Right lobe of liver (tissue), 4 donors: ENCODE measurements around the gene AR.

Experiments used
- POLR2A ChIP-seq: fragments of 450-650 bp; IDR thresholded peaks from one replicate; pipeline ENCODE4 v1.6.1; 2017; ENCODE audit warnings: antibody characterized with exemption, mild to moderate bottlenecking
- TF ChIP-seq, protein P1 (sequence below), 4 donors: fragments of 200-600 bp in 3 of 4; fragments of 450-650 bp in 1 of 4; IDR thresholded peaks; one replicate each; pipeline versions ENCODE4 v1.5.1 to v1.8.0; 2016 to 2022; ENCODE audit warnings: antibody characterized with exemption in 4 of 4, mild to moderate bottlenecking in 2 of 4
- donor health status: DM: no; HTN: no; CAD: no.
- donor health status: DM: no; HTN: no; CAD: no.
- donor health status: DM: no; HTN: yes; CAD: no.

DNA sequence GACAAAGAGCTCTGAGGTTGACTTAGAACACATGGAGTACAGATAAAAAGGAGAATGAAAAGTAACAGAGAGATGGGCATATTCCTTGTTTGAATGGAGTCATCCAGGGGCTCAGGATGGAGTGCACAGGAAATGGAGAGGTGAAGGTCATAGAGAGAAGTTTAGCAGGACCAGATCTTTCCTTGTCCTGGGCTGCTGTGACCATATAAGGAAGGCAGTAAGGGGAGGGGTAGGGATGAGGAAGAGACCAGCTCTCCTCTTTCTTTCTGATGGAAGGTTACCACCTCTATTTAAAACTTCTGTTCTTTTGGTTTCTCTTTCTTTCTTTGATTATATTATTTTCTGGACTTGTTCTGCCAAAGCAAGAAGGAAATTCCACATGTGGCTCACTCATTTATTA lies 27.0 kb downstream of the AR start:
- TF ChIP-seq, protein P1, sequence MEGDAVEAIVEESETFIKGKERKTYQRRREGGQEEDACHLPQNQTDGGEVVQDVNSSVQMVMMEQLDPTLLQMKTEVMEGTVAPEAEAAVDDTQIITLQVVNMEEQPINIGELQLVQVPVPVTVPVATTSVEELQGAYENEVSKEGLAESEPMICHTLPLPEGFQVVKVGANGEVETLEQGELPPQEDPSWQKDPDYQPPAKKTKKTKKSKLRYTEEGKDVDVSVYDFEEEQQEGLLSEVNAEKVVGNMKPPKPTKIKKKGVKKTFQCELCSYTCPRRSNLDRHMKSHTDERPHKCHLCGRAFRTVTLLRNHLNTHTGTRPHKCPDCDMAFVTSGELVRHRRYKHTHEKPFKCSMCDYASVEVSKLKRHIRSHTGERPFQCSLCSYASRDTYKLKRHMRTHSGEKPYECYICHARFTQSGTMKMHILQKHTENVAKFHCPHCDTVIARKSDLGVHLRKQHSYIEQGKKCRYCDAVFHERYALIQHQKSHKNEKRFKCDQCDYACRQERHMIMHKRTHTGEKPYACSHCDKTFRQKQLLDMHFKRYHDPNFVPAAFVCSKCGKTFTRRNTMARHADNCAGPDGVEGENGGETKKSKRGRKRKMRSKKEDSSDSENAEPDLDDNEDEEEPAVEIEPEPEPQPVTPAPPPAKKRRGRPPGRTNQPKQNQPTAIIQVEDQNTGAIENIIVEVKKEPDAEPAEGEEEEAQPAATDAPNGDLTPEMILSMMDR (IDR thresholded peaks at IDR 0.05), result no peak
- TF ChIP-seq POLR2A, result no peak
